Measurements from ENCODE around the gene TAF9B.
"Not testable (repeated sequence)": the region's sequence is repeated elsewhere in the genome, so short reads cannot be mapped to it uniquely, and the experiment has no call there.

Gene TAF9B

GRCh38 chrX:78140206-78140605, 756 bp upstream of the TAF9B start:
- TF ChIP-seq, protein P1, sequence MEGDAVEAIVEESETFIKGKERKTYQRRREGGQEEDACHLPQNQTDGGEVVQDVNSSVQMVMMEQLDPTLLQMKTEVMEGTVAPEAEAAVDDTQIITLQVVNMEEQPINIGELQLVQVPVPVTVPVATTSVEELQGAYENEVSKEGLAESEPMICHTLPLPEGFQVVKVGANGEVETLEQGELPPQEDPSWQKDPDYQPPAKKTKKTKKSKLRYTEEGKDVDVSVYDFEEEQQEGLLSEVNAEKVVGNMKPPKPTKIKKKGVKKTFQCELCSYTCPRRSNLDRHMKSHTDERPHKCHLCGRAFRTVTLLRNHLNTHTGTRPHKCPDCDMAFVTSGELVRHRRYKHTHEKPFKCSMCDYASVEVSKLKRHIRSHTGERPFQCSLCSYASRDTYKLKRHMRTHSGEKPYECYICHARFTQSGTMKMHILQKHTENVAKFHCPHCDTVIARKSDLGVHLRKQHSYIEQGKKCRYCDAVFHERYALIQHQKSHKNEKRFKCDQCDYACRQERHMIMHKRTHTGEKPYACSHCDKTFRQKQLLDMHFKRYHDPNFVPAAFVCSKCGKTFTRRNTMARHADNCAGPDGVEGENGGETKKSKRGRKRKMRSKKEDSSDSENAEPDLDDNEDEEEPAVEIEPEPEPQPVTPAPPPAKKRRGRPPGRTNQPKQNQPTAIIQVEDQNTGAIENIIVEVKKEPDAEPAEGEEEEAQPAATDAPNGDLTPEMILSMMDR (IDR thresholded peaks at IDR 0.05; ENCODE audit: extremely low read depth, insufficient read depth, missing control alignments): no peak
- DNase-seq (ENCODE audit: low spot score): no peak
- in situ Hi-C loops (cut with MboI; ENCODE audit: low pct_unique_long_range_greater_than_20kb, low sequenced_read_pairs, unreplicated experiment): no loop called here

DNA sequence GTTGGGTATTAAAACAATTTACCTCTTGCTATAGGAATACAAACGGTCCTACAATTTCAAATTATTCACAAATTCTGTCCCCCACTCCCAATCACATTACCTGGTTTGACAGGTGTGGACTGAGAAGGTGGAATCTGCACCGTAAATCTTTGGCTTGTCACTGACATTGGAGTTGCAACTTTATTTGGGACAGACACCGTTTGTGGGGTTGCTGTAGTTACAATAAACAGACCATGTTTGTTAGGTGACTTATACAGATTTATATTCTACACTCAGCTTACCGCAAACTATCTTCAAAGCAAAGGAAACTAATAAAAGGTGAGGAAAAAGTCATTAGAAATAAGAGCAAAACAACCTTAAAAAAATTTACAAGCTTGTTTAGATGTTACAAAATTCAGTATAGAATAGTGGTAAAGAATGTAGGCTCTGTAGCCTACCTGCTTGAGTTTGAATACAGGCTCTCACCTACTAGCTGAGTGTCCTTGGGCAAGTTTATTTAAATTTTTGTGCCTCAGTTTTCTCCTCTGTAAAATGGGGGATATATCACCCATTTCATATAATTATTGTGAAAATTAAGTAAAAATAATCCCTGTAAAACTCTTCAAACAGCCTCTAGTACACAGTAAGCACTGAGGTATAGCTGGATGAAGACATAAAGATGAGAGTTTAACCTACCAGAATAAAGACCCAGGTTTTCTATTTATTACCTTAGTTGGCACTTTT, 6.1 kb downstream of the TAF9B start:
- TF ChIP-seq, protein P1 (IDR thresholded peaks at IDR 0.05; ENCODE audit: extremely low read depth, insufficient read depth, missing control alignments): no peak
- DNase-seq (ENCODE audit: low spot score): no peak
- in situ Hi-C loops (cut with MboI; ENCODE audit: low pct_unique_long_range_greater_than_20kb, low sequenced_read_pairs, unreplicated experiment): no loop called here

DNA sequence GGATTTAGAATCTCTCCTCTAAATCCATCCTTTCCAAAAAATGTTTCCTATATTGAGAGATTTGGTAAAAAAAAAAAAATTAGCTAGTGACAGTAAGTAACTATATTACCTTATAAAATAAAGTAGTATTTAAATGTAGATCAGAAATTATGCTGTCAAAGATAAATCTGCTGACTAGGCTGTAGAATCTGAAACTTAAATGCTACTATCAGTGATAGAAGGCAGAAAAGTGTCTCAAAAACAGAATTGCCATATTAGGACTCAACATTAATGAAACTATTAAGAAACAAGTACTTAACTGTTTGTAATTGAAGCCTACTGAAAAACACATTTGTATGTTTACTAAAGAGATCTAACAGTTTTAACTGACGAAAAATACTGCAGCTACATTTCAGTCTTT, 8.3 kb downstream of the TAF9B start:
- TF ChIP-seq, protein P1 (IDR thresholded peaks at IDR 0.05; ENCODE audit: extremely low read depth, insufficient read depth, missing control alignments): no peak
- no peak for DNase-seq (ENCODE audit: low spot score)
- in situ Hi-C loops (cut with MboI; ENCODE audit: low pct_unique_long_range_greater_than_20kb, low sequenced_read_pairs, unreplicated experiment): no loop called here

DNA sequence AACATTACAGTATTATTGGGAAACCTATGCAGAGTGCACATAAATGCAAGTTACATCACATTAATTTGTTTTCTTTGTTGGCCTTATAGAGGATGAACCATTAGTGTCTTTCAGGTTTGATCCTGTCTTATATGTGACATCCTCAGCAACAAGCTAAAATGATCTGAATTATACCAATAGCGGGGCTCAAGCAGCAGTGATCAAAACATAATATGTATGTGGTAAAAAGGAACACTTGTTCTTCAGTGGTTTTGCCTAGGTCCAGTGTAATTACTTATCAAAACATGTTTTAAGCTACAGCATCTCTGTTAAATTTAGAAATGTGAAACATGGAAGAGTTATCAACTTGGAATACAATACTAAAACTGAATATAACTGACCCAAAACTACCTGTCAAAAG, 9.1 kb downstream of the TAF9B start:
- no peak for DNase-seq (ENCODE audit: low spot score)
- in situ Hi-C loops (cut with MboI; ENCODE audit: low pct_unique_long_range_greater_than_20kb, low sequenced_read_pairs, unreplicated experiment): no loop called here
- TF ChIP-seq, protein P1 (IDR thresholded peaks at IDR 0.05; ENCODE audit: extremely low read depth, insufficient read depth, missing control alignments): no peak

GRCh38 chrX:78129714-78130113, 9.7 kb downstream of the TAF9B start:
- TF ChIP-seq, protein P1 (IDR thresholded peaks at IDR 0.05; ENCODE audit: extremely low read depth, insufficient read depth, missing control alignments): no peak
- in situ Hi-C loops (cut with MboI; ENCODE audit: low pct_unique_long_range_greater_than_20kb, low sequenced_read_pairs, unreplicated experiment): no loop called here
- DNase-seq (ENCODE audit: low spot score): no peak

GRCh38 chrX:78125781-78126180, 13.7 kb downstream of the TAF9B start:
- in situ Hi-C loops (cut with MboI; ENCODE audit: low pct_unique_long_range_greater_than_20kb, low sequenced_read_pairs, unreplicated experiment); DNase-seq (ENCODE audit: low spot score): not testable (repeated sequence)

GRCh38 chrX:78125148-78125547, 14.3 kb downstream of the TAF9B start:
- TF ChIP-seq, protein P1 (IDR thresholded peaks at IDR 0.05; ENCODE audit: extremely low read depth, insufficient read depth, missing control alignments): no peak
- in situ Hi-C loops (cut with MboI; ENCODE audit: low pct_unique_long_range_greater_than_20kb, low sequenced_read_pairs, unreplicated experiment): no loop called here

More at GRCh38 chrX:78125148-78125547, 14.3 kb downstream of the TAF9B start:
- DNase-seq (ENCODE audit: low spot score): no peak

Measured in GM13977 (cell line).